Nephron progenitor cell (in vitro differentiated cells): ENCODE measurements around the gene FOXL3.

Experiments
- DNase-seq: peaks from one replicate; pipeline ENCODE4 v3.0.0; 2021
- H3K27ac Mint-ChIP-seq: 2 replicates; pipeline ENCODE4 v1.8.0; 2021; ENCODE audit warnings: mild to moderate bottlenecking, moderate library complexity, mixed read lengths
- H3K27me3 Mint-ChIP-seq: 2 replicates; pipeline ENCODE4 v1.8.0; 2021; ENCODE audit warnings: mild to moderate bottlenecking, low read depth, mixed read lengths; ENCODE audit not compliant: poor library complexity
- H3K36me3 Mint-ChIP-seq: 2 replicates; pipeline ENCODE4 v1.8.0; 2021; ENCODE audit warnings: low read depth, mixed read lengths
- H3K4me1 Mint-ChIP-seq: 2 replicates; pipeline ENCODE4 v1.8.0; 2021; ENCODE audit warnings: mixed read lengths
- H3K4me3 Mint-ChIP-seq: 2 replicates; pipeline ENCODE4 v1.8.0; 2021; ENCODE audit warnings: mild to moderate bottlenecking, moderate library complexity, mixed read lengths
- H3K9me3 Mint-ChIP-seq: 2 replicates; pipeline ENCODE4 v1.8.0; 2021; ENCODE audit warnings: mild to moderate bottlenecking, moderate library complexity, mixed read lengths
- CTCF ChIP-seq: fragments of 200-600 bp; sonication (generic); IDR thresholded peaks from 2 replicates; pipeline ENCODE4 v1.5.0; 2021; ENCODE audit warnings: antibody characterized with exemption

FOXL3 gene

GRCh38 chr7:340200-340937 is 50.4 kb downstream of the FOXL3 start:
- no peak overlapping the region for H3K4me3 Mint-ChIP-seq
- peaks cover 9% of the 10 kb centered on the region for H3K27me3 Mint-ChIP-seq
- no peak for TF ChIP-seq CTCF
- DNase-seq, result no peak
- H3K27ac Mint-ChIP-seq, result no peak overlapping the region
- no peaks in the 10 kb centered on the region for H3K9me3 Mint-ChIP-seq
- peaks cover 57% of the 10 kb centered on the region for H3K4me1 Mint-ChIP-seq
- no peaks in the 10 kb centered on the region for H3K36me3 Mint-ChIP-seq
